HepG2 (cell line): ENCODE measurements around the gene PTPRD. TPM values are rescaled to one million over a fixed set of nuclear protein-coding genes. Genes with fewer than 3 reads are reported as not detected.

Source experiments
- ATAC-seq: fragments of 200-7000 bp; cut with Tn5 transposase; 3 replicates; pipeline ENCODE4 v1.9.1; 2020; ENCODE audit warnings: mild to moderate bottlenecking, moderate library complexity
- BruUV-seq: library from RNA; stranded (reverse); fragments of 400-500 nt; replicated peaks from 2 replicates; lab custom pipeline; 2021; lab: Mats Ljungman, UMichigan
- CTCF ChIA-PET: fragments of 300-600 bp; formaldehyde crosslinking; extraction: SDS; loops from one replicate; lab custom pipeline; 2021; ENCODE audit warnings: low total read pairs, inconsistent platforms, low intra/inter-chr PET ratio; lab: Yijun Ruan, JAX
- POLR2A ChIA-PET: fragments of 350-600 bp; sonication (Branson Sonifier 250); formaldehyde crosslinking; loops from one replicate; lab custom pipeline; 2020; ENCODE audit warnings: antibody characterized with exemption, inconsistent platforms; lab: Yijun Ruan, JAX
- DNase-seq: peaks from one replicate; pipeline ENCODE4 v3.0.0-alpha.2; 2015; ENCODE audit warnings: low spot score
- FAIRE-seq: peaks from 3 replicates; lab custom pipeline; 2011; peaks lifted over from hg19 to GRCh38; lab: Jason Lieb, UNC
- H2AFZ ChIP-seq: one replicate; pipeline ENCODE4 v1.6.1; 2011; ENCODE audit warnings: low read length, inconsistent platforms
- H3K27ac ChIP-seq: fragments of 300-600 bp; 3 replicates; pipeline ENCODE4 v1.8.0; 2011; ENCODE audit warnings: mixed run types, mild to moderate bottlenecking, mixed read lengths, low read length, inconsistent platforms; ENCODE audit not compliant: insufficient read depth; ENCODE audit errors: extremely low read length
- H3K27me3 ChIP-seq, 2 experiments: fragments of 200-600 bp in 1 of 2; 2 replicates in 1 of 2; 3 replicates in 1 of 2; pipeline versions ENCODE4 v1.6.0 to v1.8.0; 2011; ENCODE audit warnings: low read length in 2 of 2, mild to moderate bottlenecking in 2 of 2, moderate library complexity in 2 of 2, inconsistent platforms in 1 of 2; ENCODE audit not compliant: insufficient read depth in 2 of 2, control insufficient read depth in 1 of 2
- H3K36me3 ChIP-seq, 2 experiments: fragments of 200-600 bp in 1 of 2; replicated peaks in 1 of 2; 2 replicates in 1 of 2; 3 replicates in 1 of 2; pipeline versions ENCODE4 v1.5.1 to v1.8.0; 2011; ENCODE audit warnings: low read length in 2 of 2, inconsistent platforms in 1 of 2; ENCODE audit not compliant: insufficient read depth in 2 of 2, control insufficient read depth in 1 of 2
- H3K4me1 ChIP-seq: 2 replicates; pipeline ENCODE4 v1.5.1; 2012; ENCODE audit warnings: low read length, inconsistent platforms; ENCODE audit not compliant: insufficient read depth
- H3K4me2 ChIP-seq: 2 replicates; pipeline ENCODE4 v1.6.0; 2011; ENCODE audit warnings: low read depth, low read length, inconsistent platforms
- H3K4me3 ChIP-seq, 3 experiments: fragments of 200-600 bp in 1 of 3; sonication (generic), shearing (Covaris generic) in 1 of 3; replicated peaks in 1 of 3; 2 replicates each; pipeline ENCODE4 v1.5.1; 2011 to 2016; ENCODE audit warnings: low read length in 3 of 3, inconsistent platforms in 2 of 3, low read depth in 2 of 3, mild to moderate bottlenecking in 2 of 3, control low read depth in 1 of 3, mixed read lengths in 1 of 3; ENCODE audit not compliant: insufficient read depth in 1 of 3
- H3K79me2 ChIP-seq: one replicate; pipeline ENCODE4 v1.6.1; 2011; ENCODE audit warnings: low read length, inconsistent platforms; ENCODE audit not compliant: insufficient read depth
- H3K9ac ChIP-seq: 2 replicates; pipeline ENCODE4 v1.6.0; 2011; ENCODE audit warnings: mild to moderate bottlenecking, low read depth, low read length, inconsistent platforms; ENCODE audit not compliant: insufficient read depth
- H3K9me3 ChIP-seq: 2 replicates; pipeline ENCODE4 v1.5.1; 2012; ENCODE audit warnings: mild to moderate bottlenecking, low read length
- H4K20me1 ChIP-seq: 2 replicates; pipeline ENCODE4 v1.6.0; 2011; ENCODE audit warnings: inconsistent platforms, mild to moderate bottlenecking, low read length, moderate library complexity; ENCODE audit not compliant: insufficient read depth
- FOSL2 ChIP-seq: sonication (generic); formaldehyde crosslinking; IDR thresholded peaks from 2 replicates; pipeline ENCODE4 v1.4.0; 2020; ENCODE audit warnings: missing genetic modification reagents
- GABPB1 ChIP-seq: IDR thresholded peaks from 2 replicates; pipeline ENCODE4 v1.6.1; 2016; ENCODE audit warnings: mild to moderate bottlenecking, missing genetic modification reagents, moderate library complexity, missing compliant biosample characterization
- PCBP1 ChIP-seq: fragments of 200-400 bp; formaldehyde crosslinking; IDR thresholded peaks from 2 replicates; pipeline ENCODE4 v1.6.1; 2017; ENCODE audit warnings: mild to moderate bottlenecking, low read depth, low read length, borderline replicate concordance
- RNF2 ChIP-seq: fragments of 450-650 bp; conservative IDR thresholded peaks from 2 replicates; pipeline ENCODE4 v1.6.1; 2016; ENCODE audit warnings: low read depth
- TBP ChIP-seq: sonication (generic); formaldehyde crosslinking; IDR thresholded peaks from 2 replicates; pipeline ENCODE4 v1.5.0; 2020; ENCODE audit warnings: missing genetic modification reagents
- ZBTB49 ChIP-seq: sonication (generic); formaldehyde crosslinking; IDR thresholded peaks from 2 replicates; pipeline ENCODE4 v1.4.0; 2020; ENCODE audit warnings: missing genetic modification reagents, borderline replicate concordance
- ZFP1 ChIP-seq: IDR thresholded peaks from 2 replicates; pipeline ENCODE4 v1.6.1; 2016
- ZFP36L2 ChIP-seq: sonication (generic); formaldehyde crosslinking; IDR thresholded peaks from 2 replicates; pipeline ENCODE4 v1.4.0; 2020; ENCODE audit warnings: missing genetic modification reagents
- ZNF354B ChIP-seq: sonication (generic); formaldehyde crosslinking; IDR thresholded peaks from 2 replicates; pipeline ENCODE4 v1.8.0; 2022; ENCODE audit warnings: mild to moderate bottlenecking, missing genetic modification reagents
- ZNF558 ChIP-seq: sonication (generic); formaldehyde crosslinking; IDR thresholded peaks from 2 replicates; pipeline ENCODE4 v1.9.0; 2022; ENCODE audit warnings: mild to moderate bottlenecking, missing genetic modification reagents, borderline replicate concordance
- ZSCAN22 ChIP-seq: sonication (generic); formaldehyde crosslinking; IDR thresholded peaks from 2 replicates; pipeline ENCODE4 v1.4.0; 2020; ENCODE audit warnings: mild to moderate bottlenecking, missing genetic modification reagents
- ZSCAN5A ChIP-seq: sonication (generic); formaldehyde crosslinking; IDR thresholded peaks from 2 replicates; pipeline ENCODE4 v1.8.0; 2022; ENCODE audit warnings: mild to moderate bottlenecking, missing genetic modification reagents, borderline replicate concordance
- WGBS: methylation state at CpG from one replicate; pipeline ENCODE4 v1.1.6; 2017; ENCODE audit warnings: low lambda C conversion rate; 5-methylcytosine and 5-hydroxymethylcytosine counted together
- in situ Hi-C: cut with HindIII; loops from 2 replicates; pipeline ENCODE4 v1.10.0; 2017; ENCODE audit warnings: low pct_unique_long_range_greater_than_20kb; ENCODE audit not compliant: extremely low pct_ligation_motif_present
- intact Hi-C: fragments of 100-400 bp; cut with micrococcal nuclease; formaldehyde crosslinking; loops from one replicate; pipeline ENCODE4 v1.10.0; 2022; ENCODE audit not compliant: unreplicated experiment
- polyA plus RNA-seq, 8 experiments: library from polyadenylated mRNA; depleted of rRNA in 3 of 8; stranded (reverse) in 7 of 8; unstranded in 1 of 8; fragments of >200 nt; fragmentation: Illumina TruSeq in 4 of 8; extraction: Trizol in 4 of 8; gene quantifications; 2 replicates each; pipeline versions ENCODE4 v1.2.1 to v1.2.3, GENCODE V29; 2011 to 2016; ENCODE audit warnings: low read depth in 4 of 8, missing spikeins in 1 of 8, mixed read lengths in 1 of 8; ENCODE audit not compliant: insufficient read depth in 1 of 8
- total RNA-seq, 5 experiments: library from RNA; depleted of rRNA; stranded (reverse); fragments of >200 nt; fragmentation: Illumina TruSeq; extraction: Trizol; gene quantifications; 2 replicates each; pipeline ENCODE4 v1.2.3, GENCODE V29; 2016; ENCODE audit warnings: low read depth in 1 of 5

The PTPRD gene
- total and polyA plus RNA-seq, 2 of the 13 experiments (the other 11 are each of a cell fraction or from before 2014, with no cell fraction given), result 0.05 TPM; not detected in 1

- Histone ChIP-seq H3K9me3 (no peaks in the 10 kb centered on the region), H3K27me3 (no peaks in the 10 kb centered on the region), H3K4me3 (no peak overlapping the region), H2AFZ (no peak overlapping the region), H4K20me1 (no peaks in the 10 kb centered on the region), H3K4me2 (no peak overlapping the region), H3K27ac (no peak overlapping the region), H3K9ac (no peak overlapping the region), H3K4me1 (no peaks in the 10 kb centered on the region), H3K36me3 (no peaks in the 10 kb centered on the region), H3K79me2 (no peaks in the 10 kb centered on the region)
- DNase-seq, result no peak
- no peak for FAIRE-seq
- no peak for ATAC-seq
- in situ Hi-C loops (no loop called here), intact Hi-C loops (no loop called here)
- CTCF ChIA-PET, result no interaction called here
- POLR2A ChIA-PET, result no interaction called here
- no TSS peak for BruUV-seq
- no peak for TF ChIP-seq ZFP36L2 (CRISPR knock-in tag)
- no peak for TF ChIP-seq ZNF558 (CRISPR knock-in tag)
- TF ChIP-seq FOSL2 (CRISPR knock-in tag), result no peak
- TF ChIP-seq ZSCAN5A (CRISPR knock-in tag), result no peak
- no peak for TF ChIP-seq GABPB1 (CRISPR knock-in tag)
- 8% methylated on average over 4 of the region's 4 CpGs for WGBS
These were observed 1963.0 kb downstream of the PTPRD start for GRCh38 chr9:8649807-8650206.

- no peaks in the 10 kb centered on the region for H3K4me1 ChIP-seq
- no peak overlapping the region for H3K4me2 ChIP-seq
- POLR2A ChIA-PET, result no interaction called here
- CTCF ChIA-PET, result no interaction called here
- ATAC-seq (no peak), DNase-seq (no peak), FAIRE-seq (no peak)
- no peak overlapping the region for H3K9ac ChIP-seq
- no peak for TF ChIP-seq RNF2
- no peak for TF ChIP-seq ZSCAN22 (CRISPR knock-in tag)
- no peak for TF ChIP-seq PCBP1
- TF ChIP-seq ZBTB49 (CRISPR knock-in tag), result no peak
- TF ChIP-seq ZFP1, result no peak
- TF ChIP-seq ZNF354B (CRISPR knock-in tag), result no peak
- no peak for TF ChIP-seq TBP (CRISPR knock-in tag)
- H3K79me2 ChIP-seq, result no peaks in the 10 kb centered on the region
- H3K36me3 ChIP-seq, result no peaks in the 10 kb centered on the region
- intact Hi-C loops (no loop called here), in situ Hi-C loops (no loop called here)
- H3K27ac ChIP-seq, result no peak overlapping the region
- H4K20me1 ChIP-seq, result no peaks in the 10 kb centered on the region
- 30% methylated on average over 2 of the region's 2 CpGs for WGBS
- BruUV-seq, result no TSS peak
- H2AFZ ChIP-seq, result no peak overlapping the region
- no peaks in the 10 kb centered on the region for H3K9me3 ChIP-seq
- H3K27me3 ChIP-seq, result no peaks in the 10 kb centered on the region
- H3K4me3 ChIP-seq, result no peak overlapping the region
These were observed 1963.6 kb downstream of the PTPRD start for GRCh38 chr9:8649160-8649559.
